Stomach (tissue), 9 donors: ENCODE data around the gene GRIN2D. TPM values are rescaled to one million over a fixed set of nuclear protein-coding genes. Genes with fewer than 3 reads are reported as not detected.

Experiments used
- DNase-seq, 2 donors: peaks; one replicate each; pipeline versions ENCODE4 v3.0.0 to v3.0.0-alpha.2; 2013 to 2019
- H3K27ac ChIP-seq, 5 donors: fragments of 200-600 bp in 4 of 5; sonication (generic) in 4 of 5; one replicate each; pipeline ENCODE4 v1.5.1; 2013 to 2019; ENCODE audit warnings: mild to moderate bottlenecking in 1 of 5, moderate library complexity in 1 of 5
- H3K27me3 ChIP-seq, 3 donors: fragments of 200-600 bp; sonication (generic); one replicate each; pipeline ENCODE4 v1.5.1; 2017 to 2019; ENCODE audit warnings: mixed run types in 1 of 3
- H3K36me3 ChIP-seq, 4 donors: fragments of 200-600 bp; sonication (generic); 1 replicate in 3 of 4; 2 replicates in 1 of 4; pipeline ENCODE4 v1.5.1; 2016 to 2019
- H3K4me1 ChIP-seq, 4 donors: fragments of 200-600 bp; sonication (generic); one replicate each; pipeline ENCODE4 v1.5.1; 2016 to 2019
- H3K4me3 ChIP-seq, 4 donors: fragments of 200-600 bp; sonication (generic) in 3 of 4; one replicate each; pipeline ENCODE4 v1.5.1; 2016 to 2019; ENCODE audit warnings: mild to moderate bottlenecking in 1 of 4
- H3K9me3 ChIP-seq, 4 donors: fragments of 200-600 bp; sonication (generic); one replicate each; pipeline ENCODE4 v1.5.1; 2016 to 2019
- CTCF ChIP-seq, 7 experiments: fragments of 450-650 bp in 4 of 7; fragments of 200-600 bp in 3 of 7; sonication (generic) in 3 of 7; IDR thresholded peaks; one replicate each; pipeline ENCODE4 v1.5.1; 2016 to 2019; ENCODE audit warnings: antibody characterized with exemption in 7 of 7, control low read depth in 2 of 7, mild to moderate bottlenecking in 1 of 7
- EP300 ChIP-seq: sonication (generic); formaldehyde crosslinking; IDR thresholded peaks from one replicate; pipeline ENCODE4 v1.6.1; 2017; ENCODE audit warnings: antibody characterized with exemption
- POLR2A ChIP-seq, 4 donors: fragments of 450-650 bp; IDR thresholded peaks; one replicate each; pipeline ENCODE4 v1.6.1; 2016; ENCODE audit warnings: antibody characterized with exemption in 4 of 4, control low read depth in 2 of 4, mild to moderate bottlenecking in 1 of 4, moderate library complexity in 1 of 4
- POLR2AphosphoS5 ChIP-seq, 3 donors: sonication (generic); formaldehyde crosslinking; IDR thresholded peaks; one replicate each; pipeline ENCODE4 v1.6.1; 2016; ENCODE audit warnings: antibody characterized with exemption in 3 of 3
- WGBS, 5 donors: extraction: QIAGEN DNeasy Blood & Tissue Kit in 3 of 5; methylation state at CpG; one replicate each; pipeline versions ENCODE4 v1.1.5 to v1.1.7; 2013 to 2018; 5-methylcytosine and 5-hydroxymethylcytosine counted together
- intact Hi-C: fragments of 100-400 bp; cut with DNase I; formaldehyde crosslinking; loops from one replicate; pipeline ENCODE4 v1.15.1; 2023; ENCODE audit warnings: low total_unique reads
- polyA plus RNA-seq, 3 donors: library from polyadenylated mRNA; stranded (reverse); fragments of 200-250 nt; gene quantifications; one replicate each; pipeline ENCODE4 v1.2.3, GENCODE V29; 2013
- total RNA-seq, 5 donors: library from RNA; depleted of rRNA; stranded (reverse); fragments of >200 nt; gene quantifications; one replicate each; pipeline versions ENCODE4 v1.1.0 to v1.2.3, GENCODE V29; 2014 to 2016
- donor health status: healthy with polysubstance abuse.
- donor health status: Bipolar disorder and iron deficiency.
- donor health status: healthy.

GRIN2D gene
- total and polyA plus RNA-seq, 8 donors = 0.06 to 1.8 (median 0.14) TPM; not detected in 3

DNA sequence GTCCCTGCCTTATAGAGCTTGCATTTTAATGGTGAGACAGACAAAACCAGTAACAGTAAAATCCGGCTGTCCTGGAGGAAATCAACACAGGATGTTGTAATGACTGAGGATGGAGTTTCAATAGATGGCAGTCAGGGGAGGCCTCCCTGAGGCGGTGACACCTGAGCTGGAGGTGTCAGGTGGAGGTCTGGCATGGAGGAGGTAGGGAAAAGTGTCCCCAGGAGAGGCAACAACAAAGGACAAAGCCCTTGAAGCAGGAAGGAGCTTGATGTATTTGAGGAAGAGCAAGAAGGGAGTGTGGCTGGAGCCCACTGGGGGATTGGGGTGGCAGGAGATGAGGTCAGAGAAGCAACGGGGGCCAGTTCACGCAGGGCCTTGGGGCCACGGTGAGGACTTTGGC lies 7.8 kb downstream of the GRIN2D start:
- Histone ChIP-seq H3K27ac (no peak overlapping the region), H3K27me3 (peaks cover 9 to 41% (median 19%) of the 10 kb centered on the region in 3 donors), H3K36me3 (no peaks in the 10 kb centered on the region), H3K4me3 (no peak overlapping the region), H3K9me3 (peaks cover 0 to 5% (median 0%) of the 10 kb centered on the region in 4 donors), H3K4me1 (peaks cover 6 to 28% (median 17%) of the 10 kb centered on the region in 4 donors)
- intact Hi-C loops = no loop called here
- 68 to 85% (median 73%) methylated on average over 5 of the region's 5 CpGs for WGBS, 5 donors
- DNase-seq = no peak
- no peak for TF ChIP-seq POLR2A (IDR thresholded peaks at IDR 0.05)
- TF ChIP-seq EP300 = no peak
- TF ChIP-seq POLR2AphosphoS5 (IDR thresholded peaks at IDR 0.05) = no peak
- TF ChIP-seq CTCF (IDR thresholded peaks at IDR 0.05) = no peak

DNA sequence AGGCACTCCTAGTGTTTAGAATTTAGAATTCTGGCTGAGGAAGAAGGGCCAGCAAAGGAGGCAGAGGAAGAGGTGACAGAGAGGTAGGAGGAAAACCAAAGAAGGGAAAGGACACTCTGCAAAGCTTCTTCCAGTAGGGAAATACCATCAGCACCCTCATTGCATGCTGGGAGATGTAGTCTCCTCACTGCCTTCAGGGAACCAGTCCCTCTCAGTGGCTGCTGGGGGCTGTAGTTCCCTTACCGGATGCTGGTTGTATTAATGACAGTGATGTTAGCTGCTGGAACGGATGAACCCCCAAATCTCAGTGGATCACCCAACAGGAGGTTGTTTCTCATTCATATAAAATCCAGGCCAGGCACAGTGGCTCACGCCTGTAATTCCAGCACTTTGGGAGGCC lies 10.1 kb downstream of the GRIN2D start:
- peak in 1 of 2 donors; percentile 86 for DNase-seq
- TF ChIP-seq POLR2AphosphoS5 (IDR thresholded peaks at IDR 0.05) = peak in 1 of 3 donors; percentile 15
- TF ChIP-seq CTCF (IDR thresholded peaks at IDR 0.05) = no peak
- TF ChIP-seq POLR2A (IDR thresholded peaks at IDR 0.05) = no peak
- intact Hi-C loops = no loop called here
- H3K4me3 ChIP-seq = no peak overlapping the region
- H3K9me3 ChIP-seq = peaks cover 0 to 5% (median 0%) of the 10 kb centered on the region in 4 donors
- peaks cover 1 to 18% (median 3%) of the 10 kb centered on the region in 4 donors for H3K4me1 ChIP-seq
- H3K27ac ChIP-seq = no peak overlapping the region
- peaks cover 0 to 25% (median 0%) of the 10 kb centered on the region in 3 donors for H3K27me3 ChIP-seq
- 38 to 52% (median 43%) methylated on average over 3 of the region's 3 CpGs for WGBS, 5 donors
- H3K36me3 ChIP-seq = no peaks in the 10 kb centered on the region

GRCh38 chr19:48405010-48405659 lies 11.7 kb downstream of the GRIN2D start:
- 87 to 92% (median 90%) methylated on average over 13 to 27 of the region's 27 CpGs for WGBS, 5 donors
- H3K27ac ChIP-seq = no peak overlapping the region
- H3K9me3 ChIP-seq = peaks cover 0 to 5% (median 0%) of the 10 kb centered on the region in 4 donors
- peaks cover 0 to 22% (median 0%) of the 10 kb centered on the region in 3 donors for H3K27me3 ChIP-seq
- no peak for TF ChIP-seq EP300
- no peak for TF ChIP-seq POLR2AphosphoS5 (IDR thresholded peaks at IDR 0.05)
- TF ChIP-seq POLR2A (IDR thresholded peaks at IDR 0.05) = no peak
- TF ChIP-seq CTCF (IDR thresholded peaks at IDR 0.05) = no peak
- intact Hi-C loops = no loop called here
- no peak overlapping the region for H3K4me3 ChIP-seq
- H3K4me1 ChIP-seq = peaks cover 0 to 6% (median 0%) of the 10 kb centered on the region in 4 donors
- no peaks in the 10 kb centered on the region for H3K36me3 ChIP-seq
- DNase-seq = no peak

DNA sequence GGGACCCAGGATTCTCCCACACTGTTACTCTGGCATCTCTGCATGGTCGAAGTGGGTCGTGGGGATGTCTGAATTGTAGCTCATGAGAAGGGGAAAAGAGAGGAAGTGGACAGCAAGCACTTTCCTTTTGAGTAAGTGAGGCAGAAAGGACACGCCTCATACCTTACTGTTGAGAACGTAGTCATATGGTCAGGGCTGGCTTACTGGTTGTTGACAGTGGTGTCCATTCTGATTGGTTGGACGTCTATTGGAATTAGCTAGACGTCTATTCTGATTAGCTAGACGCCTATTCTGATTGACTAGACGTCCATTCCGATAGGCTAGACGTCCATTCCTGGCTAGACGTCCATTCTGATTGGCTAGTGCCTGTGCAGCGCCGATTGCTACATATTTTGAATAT lies 12.4 kb downstream of the GRIN2D start:
- Histone ChIP-seq H3K27ac (no peak overlapping the region), H3K36me3 (no peaks in the 10 kb centered on the region), H3K9me3 (peaks cover 0 to 5% (median 0%) of the 10 kb centered on the region in 4 donors), H3K27me3 (peaks cover 0 to 22% (median 0%) of the 10 kb centered on the region in 3 donors), H3K4me3 (no peak overlapping the region), H3K4me1 (no peaks in the 10 kb centered on the region)
- 68 to 75% (median 73%) methylated on average over 13 of the region's 13 CpGs for WGBS, 5 donors
- intact Hi-C loops = no loop called here
- TF ChIP-seq POLR2A (IDR thresholded peaks at IDR 0.05) (no peak), EP300 (no peak), CTCF (IDR thresholded peaks at IDR 0.05) (no peak)
- DNase-seq = no peak
